Ovary (tissue), 3 donors: ENCODE measurements around the gene DOC2B.

Experiments used
- CTCF ChIP-seq, 3 donors: fragments of 450-650 bp in 2 of 3; fragments of 200-600 bp in 1 of 3; IDR thresholded peaks; one replicate each; pipeline versions ENCODE4 v1.5.1 to v1.8.0; 2016 to 2022; ENCODE audit warnings: antibody characterized with exemption in 3 of 3, mild to moderate bottlenecking in 1 of 3
- POLR2A ChIP-seq: fragments of 450-650 bp; IDR thresholded peaks from one replicate; pipeline ENCODE4 v1.6.1; 2017; ENCODE audit warnings: antibody characterized with exemption, mild to moderate bottlenecking, moderate library complexity
- donor health status: DM: no; HTN: no; CAD: no.

- no peak for TF ChIP-seq CTCF (IDR thresholded peaks at IDR 0.05)
- no peak for TF ChIP-seq POLR2A
These were observed 33.5 kb upstream of the DOC2B start for GRCh38 chr17:214881-215331.
